HL-60 (cell line): ENCODE data around the gene ANKRD13A.

ENCODE experiments used
- CTCF ChIP-seq: IDR thresholded peaks from one replicate; pipeline ENCODE4 v1.5.1; 2011; ENCODE audit warnings: low read length, control low read depth, inconsistent platforms; ENCODE audit not compliant: insufficient read depth
- GABPA ChIP-seq: IDR thresholded peaks from 2 replicates; pipeline ENCODE4 v1.6.1; 2012; ENCODE audit warnings: low read depth
- POLR2AphosphoS5 ChIP-seq: IDR thresholded peaks from 2 replicates; pipeline ENCODE4 v1.6.1; 2012; ENCODE audit warnings: low read depth

DNA sequence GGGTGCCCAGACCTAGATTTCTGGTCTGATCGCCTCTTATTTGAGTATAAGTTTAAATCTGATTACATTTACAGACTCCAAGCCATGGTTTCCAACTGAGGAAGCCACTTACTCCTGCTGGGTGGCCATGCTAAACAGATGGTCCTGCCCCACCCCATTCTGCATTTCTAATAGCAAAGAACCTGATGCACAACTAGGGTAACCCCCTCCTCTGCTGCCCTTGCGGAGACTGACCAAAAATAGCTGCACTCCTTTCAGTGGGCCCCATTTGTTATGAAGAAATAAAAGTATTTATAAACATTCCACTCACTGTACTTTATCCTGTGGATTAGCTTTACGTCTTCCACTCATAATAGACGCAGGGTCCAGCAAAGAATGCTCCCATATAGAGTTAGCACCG lies 9.8 kb upstream of the ANKRD13A start:
- no peak for TF ChIP-seq CTCF
- no peak for TF ChIP-seq GABPA
- TF ChIP-seq POLR2AphosphoS5: no peak
